OCI-LY3 (cell line): Measurements from ENCODE around the gene AMER3.

Experiments
- H2AFZ ChIP-seq: fragments of 200-600, 300-600 bp; shearing (Covaris generic); 2 replicates; pipeline ENCODE4 v1.6.0; 2014; ENCODE audit warnings: antibody characterized with exemption, low read depth, low read length
- H3K27ac ChIP-seq: fragments of 200-600, 300-600 bp; sonication (generic); 2 replicates; pipeline ENCODE4 v1.5.1; 2014; ENCODE audit warnings: mild to moderate bottlenecking, low read length, moderate library complexity, mixed read lengths
- H3K27me3 ChIP-seq: fragments of 200-600, 300-600 bp; sonication (generic); 2 replicates; pipeline ENCODE4 v1.6.1; 2014; ENCODE audit warnings: low read depth, low read length, mixed read lengths
- H3K36me3 ChIP-seq: fragments of 200-600, 300-600 bp; sonication (generic); replicated peaks from 2 replicates; pipeline ENCODE3; 2014; ENCODE audit warnings: low read depth, low read length, mixed read lengths
- H3K4me1 ChIP-seq: fragments of 300-600, 200-600 bp; sonication (generic); 2 replicates; pipeline ENCODE4 v1.6.1; 2014; ENCODE audit warnings: low read length, mixed read lengths
- H3K4me2 ChIP-seq: fragments of 200-600, 300-600 bp; sonication (generic); 2 replicates; pipeline ENCODE4 v1.6.1; 2014; ENCODE audit warnings: low read length, mixed read lengths
- H3K4me3 ChIP-seq: fragments of 300-600, 200-600 bp; sonication (generic); 2 replicates; pipeline ENCODE4 v1.5.1; 2014; ENCODE audit warnings: antibody characterized with exemption, mild to moderate bottlenecking, low read length, moderate library complexity
- H3K79me2 ChIP-seq: fragments of 300-600, 200-600 bp; shearing (Covaris generic); 2 replicates; pipeline ENCODE4 v1.6.1; 2014; ENCODE audit warnings: mild to moderate bottlenecking, low read length, mixed read lengths
- H3K9ac ChIP-seq: fragments of 300-600, 200-600 bp; shearing (Covaris generic); 2 replicates; pipeline ENCODE4 v1.6.0; 2014; ENCODE audit warnings: mild to moderate bottlenecking, low read length, moderate library complexity
- H3K9me3 ChIP-seq: fragments of 200-600, 300-600 bp; shearing (Covaris generic); 2 replicates; pipeline ENCODE4 v1.6.1; 2014; ENCODE audit warnings: low read length, mixed read lengths; ENCODE audit not compliant: insufficient read depth
- H4K20me1 ChIP-seq: fragments of 200-600, 300-600 bp; sonication (generic); 2 replicates; pipeline ENCODE4 v1.6.1; 2016; ENCODE audit warnings: low read length, mixed read lengths; ENCODE audit not compliant: insufficient read depth
- EZH2phosphoT487 ChIP-seq: fragments of 200-600 bp; shearing (Covaris generic); IDR thresholded peaks from 2 replicates; pipeline ENCODE4 v1.6.1; 2018; ENCODE audit warnings: antibody characterized with exemption, mixed run types, low read depth
- TF ChIP-seq, protein P1 (sequence below): fragments of 200-600, 300-600 bp; sonication (generic); IDR thresholded peaks from 2 replicates; pipeline ENCODE4 v1.5.1; 2014; ENCODE audit warnings: antibody characterized with exemption, low read length, low read depth

The AMER3 gene

GRCh38 chr2:130762031-130762909 is 6.9 kb downstream of the AMER3 start:
- Histone ChIP-seq H3K4me1 (no peaks in the 10 kb centered on the region), H2AFZ (no peak overlapping the region), H4K20me1 (no peaks in the 10 kb centered on the region), H3K27ac (no peak overlapping the region), H3K9me3 (no peaks in the 10 kb centered on the region), H3K36me3 (no peaks in the 10 kb centered on the region), H3K4me3 (no peak overlapping the region), H3K27me3 (no peaks in the 10 kb centered on the region), H3K79me2 (no peaks in the 10 kb centered on the region), H3K9ac (no peak overlapping the region), H3K4me2 (no peak overlapping the region)
- TF ChIP-seq, protein P1, sequence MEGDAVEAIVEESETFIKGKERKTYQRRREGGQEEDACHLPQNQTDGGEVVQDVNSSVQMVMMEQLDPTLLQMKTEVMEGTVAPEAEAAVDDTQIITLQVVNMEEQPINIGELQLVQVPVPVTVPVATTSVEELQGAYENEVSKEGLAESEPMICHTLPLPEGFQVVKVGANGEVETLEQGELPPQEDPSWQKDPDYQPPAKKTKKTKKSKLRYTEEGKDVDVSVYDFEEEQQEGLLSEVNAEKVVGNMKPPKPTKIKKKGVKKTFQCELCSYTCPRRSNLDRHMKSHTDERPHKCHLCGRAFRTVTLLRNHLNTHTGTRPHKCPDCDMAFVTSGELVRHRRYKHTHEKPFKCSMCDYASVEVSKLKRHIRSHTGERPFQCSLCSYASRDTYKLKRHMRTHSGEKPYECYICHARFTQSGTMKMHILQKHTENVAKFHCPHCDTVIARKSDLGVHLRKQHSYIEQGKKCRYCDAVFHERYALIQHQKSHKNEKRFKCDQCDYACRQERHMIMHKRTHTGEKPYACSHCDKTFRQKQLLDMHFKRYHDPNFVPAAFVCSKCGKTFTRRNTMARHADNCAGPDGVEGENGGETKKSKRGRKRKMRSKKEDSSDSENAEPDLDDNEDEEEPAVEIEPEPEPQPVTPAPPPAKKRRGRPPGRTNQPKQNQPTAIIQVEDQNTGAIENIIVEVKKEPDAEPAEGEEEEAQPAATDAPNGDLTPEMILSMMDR: no peak

- Histone ChIP-seq H3K4me2 (no peak overlapping the region), H3K4me3 (no peak overlapping the region), H3K27me3 (no peaks in the 10 kb centered on the region), H3K9ac (no peak overlapping the region), H4K20me1 (no peaks in the 10 kb centered on the region), H3K4me1 (no peaks in the 10 kb centered on the region), H3K79me2 (no peaks in the 10 kb centered on the region), H3K36me3 (no peaks in the 10 kb centered on the region), H3K27ac (no peak overlapping the region), H2AFZ (no peak overlapping the region), H3K9me3 (no peaks in the 10 kb centered on the region)
- TF ChIP-seq EZH2phosphoT487: no peak
- TF ChIP-seq, protein P1: no peak
These were observed 7.6 kb downstream of the AMER3 start for GRCh38 chr2:130762910-130763385.

GRCh38 chr2:130763405-130763804 is 8.1 kb downstream of the AMER3 start:
- no peaks in the 10 kb centered on the region for H3K9me3 ChIP-seq
- no peaks in the 10 kb centered on the region for H3K27me3 ChIP-seq
- no peak overlapping the region for H3K9ac ChIP-seq
- H4K20me1 ChIP-seq: no peaks in the 10 kb centered on the region
- H2AFZ ChIP-seq: no peak overlapping the region
- no peak overlapping the region for H3K4me2 ChIP-seq
- no peaks in the 10 kb centered on the region for H3K79me2 ChIP-seq
- TF ChIP-seq, protein P1: no peak
- no peak for TF ChIP-seq EZH2phosphoT487
- H3K27ac ChIP-seq: no peak overlapping the region
- H3K36me3 ChIP-seq: no peaks in the 10 kb centered on the region
- no peaks in the 10 kb centered on the region for H3K4me1 ChIP-seq
- H3K4me3 ChIP-seq: no peak overlapping the region

DNA sequence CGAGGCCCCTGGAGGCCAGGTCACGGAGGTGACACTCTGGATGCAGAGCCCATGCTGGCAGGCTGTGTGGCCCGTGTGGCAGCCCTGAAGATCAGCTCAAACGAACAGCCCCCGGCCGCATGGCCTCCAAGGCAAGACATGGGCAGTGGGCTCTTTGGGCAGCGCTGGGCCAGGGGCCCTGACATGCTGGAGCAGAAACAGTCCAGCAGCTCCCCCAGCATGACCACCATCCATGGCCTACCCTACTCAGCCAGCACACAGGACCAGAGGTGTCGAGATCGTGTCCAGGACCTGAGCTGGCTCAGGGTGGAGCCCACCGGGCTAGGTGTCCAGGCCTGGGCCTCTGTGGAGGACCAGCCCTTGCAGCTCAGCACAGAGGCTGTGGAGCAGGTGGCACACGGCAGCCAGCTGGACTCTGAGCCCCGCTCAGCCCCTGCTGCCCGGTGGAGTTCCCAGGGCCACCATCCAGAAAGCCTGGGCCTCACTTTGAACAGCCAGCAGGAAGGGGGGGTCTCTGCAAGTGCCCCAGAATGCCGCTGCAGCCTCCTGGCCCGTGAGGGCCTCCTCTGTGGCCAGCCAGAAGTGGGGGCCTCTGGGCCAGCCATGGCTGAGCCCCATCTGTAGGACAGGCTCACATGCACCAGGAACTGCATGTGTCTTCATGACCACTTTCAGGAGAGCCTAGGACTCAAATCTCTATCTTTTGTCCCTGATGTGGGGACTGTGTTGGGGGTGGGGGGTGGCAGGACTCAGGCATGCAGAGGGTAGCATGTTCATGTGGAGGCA is 8.9 kb downstream of the AMER3 start:
- Histone ChIP-seq H3K79me2 (no peaks in the 10 kb centered on the region), H3K27me3 (no peaks in the 10 kb centered on the region), H3K9me3 (no peaks in the 10 kb centered on the region), H4K20me1 (no peaks in the 10 kb centered on the region), H3K4me1 (no peaks in the 10 kb centered on the region), H3K27ac (no peak overlapping the region), H3K4me2 (no peak overlapping the region), H3K9ac (no peak overlapping the region), H3K4me3 (no peak overlapping the region), H2AFZ (no peak overlapping the region), H3K36me3 (no peaks in the 10 kb centered on the region)
- TF ChIP-seq EZH2phosphoT487: no peak
- TF ChIP-seq, protein P1: no peak
